GM19240 (cell line): ENCODE results near the gene LARP6.
"Not testable (repeated sequence)": the region's sequence is repeated elsewhere in the genome, so short reads cannot be mapped to it uniquely, and the experiment has no call there.

Source experiments
- DNase-seq: peaks from one replicate; pipeline ENCODE4 v3.0.0; 2011; ENCODE audit warnings: low spot score; ENCODE audit not compliant: insufficient read length

LARP6 gene

GRCh38 chr15:70859322-70859908 lies 5.5 kb upstream of the LARP6 start:
- DNase-seq, result no peak

GRCh38 chr15:70858614-70859321 lies 4.8 kb upstream of the LARP6 start:
- DNase-seq, result not testable (repeated sequence)

GRCh38 chr15:70857562-70858285 lies 3.8 kb upstream of the LARP6 start:
- no peak for DNase-seq

- no peak for DNase-seq
These were observed 3.1 kb upstream of the LARP6 start for GRCh38 chr15:70856884-70857561.

- DNase-seq, result no peak
These were observed 2.4 kb upstream of the LARP6 start for GRCh38 chr15:70856177-70856883.

GRCh38 chr15:70855764-70856163 lies 1.8 kb upstream of the LARP6 start:
- no peak for DNase-seq

- DNase-seq, result no peak
These were observed 664 bp upstream of the LARP6 start for GRCh38 chr15:70854666-70854976.

GRCh38 chr15:70853318-70853972 lies 512 bp downstream of the LARP6 start:
- no peak for DNase-seq

- no peak for DNase-seq
These were observed 1.2 kb downstream of the LARP6 start for GRCh38 chr15:70852501-70853317.

- DNase-seq, result no peak
These were observed 2.1 kb downstream of the LARP6 start for GRCh38 chr15:70851889-70852288.

GRCh38 chr15:70845602-70846360 lies 8.2 kb downstream of the LARP6 start:
- DNase-seq, result no peak

GRCh38 chr15:70837476-70837875 lies 16.5 kb downstream of the LARP6 start:
- no peak for DNase-seq

- DNase-seq, result no peak
These were observed 18.1 kb downstream of the LARP6 start for GRCh38 chr15:70835841-70836240.

GRCh38 chr15:70835415-70835814 lies 18.5 kb downstream of the LARP6 start:
- DNase-seq, result no peak

- DNase-seq, result no peak
These were observed 19.0 kb downstream of the LARP6 start for GRCh38 chr15:70834999-70835398.

- no peak for DNase-seq
These were observed 19.8 kb downstream of the LARP6 start for GRCh38 chr15:70833861-70834765.

- no peak for DNase-seq
These were observed 20.5 kb downstream of the LARP6 start for GRCh38 chr15:70833422-70833821.

GRCh38 chr15:70832176-70832575 lies 21.8 kb downstream of the LARP6 start:
- DNase-seq, result no peak
